ENCODE measurements around the gene CDH23. TPM values are rescaled to one million over a fixed set of nuclear protein-coding genes. Genes with fewer than 3 reads are reported as not detected.

The CDH23 gene
- total RNA-seq, 2 experiments from 2014 or later, result 1.6 TPM

DNA sequence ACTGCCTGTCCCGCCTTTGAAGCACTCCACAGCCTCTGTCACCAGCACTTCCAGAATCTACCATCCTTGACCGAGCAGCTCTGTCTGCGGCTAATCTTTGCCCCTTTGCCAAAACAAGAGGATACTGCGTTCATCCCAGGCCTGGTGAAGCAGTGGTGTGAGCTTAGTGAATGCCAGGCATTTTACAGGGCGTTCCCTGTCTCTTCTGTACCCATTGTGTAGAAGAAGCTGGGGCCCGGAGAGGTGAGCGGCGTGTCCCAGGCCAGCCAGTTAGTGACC is 261.7 kb downstream of the CDH23 start:
- Mint-ChIP-seq H3K4me3 (no peak overlapping the region), H3K27ac (no peak overlapping the region), H3K27me3 (ENCODE audit: low read depth) (no peaks in the 10 kb centered on the region), H3K36me3 (ENCODE audit: low read depth) (no peaks in the 10 kb centered on the region), H3K4me1 (ENCODE audit: low read depth) (no peaks in the 10 kb centered on the region), H3K9me3 (no peaks in the 10 kb centered on the region)
- CTCF ChIA-PET, result interaction anchor here (1.1 kb wide), 1 partner anchor 11 kb away, joined by 3 read pairs; no protein-coding TSS in a partner anchor
- DNase-seq, result no peak
- intact Hi-C loops (cut with micrococcal nuclease), result no loop called here

- CTCF ChIA-PET, result interaction anchor here (1.1 kb wide), 1 partner anchor 10 kb away, joined by 3 read pairs; no protein-coding TSS in a partner anchor
- H3K4me3 Mint-ChIP-seq, result no peak overlapping the region
- intact Hi-C loops (cut with micrococcal nuclease), result no loop called here
- no peaks in the 10 kb centered on the region for H3K27me3 Mint-ChIP-seq (ENCODE audit: low read depth)
- DNase-seq, result no peak
- H3K4me1 Mint-ChIP-seq (ENCODE audit: low read depth), result no peaks in the 10 kb centered on the region
- H3K9me3 Mint-ChIP-seq, result no peaks in the 10 kb centered on the region
- no peaks in the 10 kb centered on the region for H3K36me3 Mint-ChIP-seq (ENCODE audit: low read depth)
- no peak overlapping the region for H3K27ac Mint-ChIP-seq
These were observed 262.5 kb downstream of the CDH23 start for GRCh38 chr10:71659111-71659634.

- Mint-ChIP-seq H3K9me3 (no peaks in the 10 kb centered on the region), H3K27me3 (ENCODE audit: low read depth) (no peaks in the 10 kb centered on the region), H3K36me3 (ENCODE audit: low read depth) (no peaks in the 10 kb centered on the region), H3K4me1 (ENCODE audit: low read depth) (peaks cover 2% of the 10 kb centered on the region), H3K27ac (no peak overlapping the region), H3K4me3 (no peak overlapping the region)
- CTCF ChIA-PET, result interaction anchor here (1.1 kb wide), 1 partner anchor 10 kb away, joined by 3 read pairs; no protein-coding TSS in a partner anchor
- intact Hi-C loops (cut with micrococcal nuclease), result no loop called here
- DNase-seq, result no peak
These were observed 263.0 kb downstream of the CDH23 start for GRCh38 chr10:71659737-71660136.

DNA sequence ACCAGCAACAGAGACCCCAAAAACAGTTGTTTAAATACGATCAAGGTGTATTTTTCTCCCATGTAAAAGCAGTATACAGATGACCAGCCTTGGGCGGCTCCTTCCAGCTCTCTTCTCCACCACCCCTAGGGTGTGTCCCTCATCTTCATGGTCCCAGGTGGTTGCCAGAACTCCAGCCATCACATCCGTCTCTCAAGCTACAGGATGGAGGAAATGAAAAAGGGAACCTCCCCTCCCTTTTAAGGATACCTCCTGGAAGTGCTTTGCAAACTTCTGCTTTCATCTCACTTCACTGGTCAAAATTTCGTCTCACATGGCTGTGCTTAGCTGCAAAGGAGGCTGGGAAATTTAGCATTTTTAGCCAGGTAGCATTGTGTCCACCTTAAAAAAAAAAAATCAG is 263.6 kb downstream of the CDH23 start:
- DNase-seq, result no peak
- no peak overlapping the region for H3K27ac Mint-ChIP-seq
- no peaks in the 10 kb centered on the region for H3K9me3 Mint-ChIP-seq
- intact Hi-C loops (cut with micrococcal nuclease), result no loop called here
- H3K4me1 Mint-ChIP-seq (ENCODE audit: low read depth), result peaks cover 2% of the 10 kb centered on the region
- no peaks in the 10 kb centered on the region for H3K36me3 Mint-ChIP-seq (ENCODE audit: low read depth)
- no peaks in the 10 kb centered on the region for H3K27me3 Mint-ChIP-seq (ENCODE audit: low read depth)
- CTCF ChIA-PET, result interaction anchor here (0.7 kb wide), 1 partner anchor 91 kb away, joined by 3 read pairs; no protein-coding TSS in a partner anchor
- no peak overlapping the region for H3K4me3 Mint-ChIP-seq

DNA sequence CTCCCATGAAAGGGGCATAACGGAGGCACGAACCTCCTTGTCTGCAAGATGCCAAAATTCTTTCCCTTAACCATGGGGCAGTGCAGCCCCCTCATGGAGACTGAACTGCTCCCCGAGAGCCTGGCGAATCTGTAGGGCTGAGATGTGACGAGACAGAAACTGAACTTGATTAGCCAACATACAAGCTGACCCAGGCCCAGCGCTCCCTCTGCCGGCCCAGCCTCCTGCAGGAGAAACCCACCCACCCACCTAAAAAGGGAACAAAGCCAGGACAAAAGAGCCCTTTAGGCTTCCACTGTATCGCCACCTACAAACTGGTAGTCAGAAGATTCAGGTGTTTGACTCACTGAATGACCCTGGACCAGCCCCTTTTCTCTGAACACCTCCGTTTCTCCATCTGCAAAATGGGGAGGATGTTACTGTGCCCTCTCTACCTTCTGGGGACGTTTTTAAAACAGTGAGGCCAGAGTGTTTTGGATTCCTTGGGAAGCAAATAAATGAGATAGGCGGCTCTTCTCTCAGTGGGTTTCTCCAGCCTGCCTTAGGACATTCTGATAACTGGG is 264.4 kb downstream of the CDH23 start:
- CTCF ChIA-PET, result no interaction called here
- no peaks in the 10 kb centered on the region for H3K27me3 Mint-ChIP-seq (ENCODE audit: low read depth)

DNA sequence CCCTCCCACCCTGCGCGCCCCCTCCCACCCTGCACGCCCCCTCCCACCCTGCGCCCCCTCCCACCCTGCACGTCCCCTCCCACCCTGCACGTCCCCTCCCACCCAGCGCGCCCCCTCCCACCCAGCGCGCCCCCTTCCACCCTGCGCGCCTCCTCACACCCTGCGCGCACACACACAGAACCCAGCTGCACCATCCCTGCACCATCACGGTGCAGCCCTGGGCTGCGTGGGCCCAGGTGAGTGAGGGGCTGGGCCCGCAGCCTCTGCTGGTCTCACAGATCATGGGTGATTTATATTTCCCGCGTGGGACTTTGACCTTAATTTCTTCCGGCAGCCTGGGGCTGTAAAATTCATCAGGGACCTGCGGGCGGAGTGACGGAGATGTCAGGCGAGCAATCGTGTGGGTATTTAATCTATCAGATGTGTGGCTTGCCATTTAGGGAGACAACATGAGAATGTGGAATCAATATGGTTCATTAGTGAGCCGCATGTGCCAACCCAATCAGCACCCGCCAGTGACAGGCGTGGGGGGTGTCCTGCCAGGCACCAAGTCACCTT is 265.1 kb downstream of the CDH23 start:
- H3K36me3 Mint-ChIP-seq (ENCODE audit: low read depth), result no peaks in the 10 kb centered on the region
- no peak overlapping the region for H3K4me3 Mint-ChIP-seq
- CTCF ChIA-PET, result no interaction called here
- peaks cover 4% of the 10 kb centered on the region for H3K4me1 Mint-ChIP-seq (ENCODE audit: low read depth)
- intact Hi-C loops (cut with micrococcal nuclease), result no loop called here
- no peaks in the 10 kb centered on the region for H3K27me3 Mint-ChIP-seq (ENCODE audit: low read depth)
- DNase-seq, result no peak
- no peaks in the 10 kb centered on the region for H3K9me3 Mint-ChIP-seq
- no peak overlapping the region for H3K27ac Mint-ChIP-seq

More for the DNA sequence above, 264.4 kb downstream of the CDH23 start:
- H3K4me1 Mint-ChIP-seq (ENCODE audit: low read depth), result peaks cover 2% of the 10 kb centered on the region
- no peak for DNase-seq
- no peak overlapping the region for H3K4me3 Mint-ChIP-seq
- intact Hi-C loops (cut with micrococcal nuclease), result no loop called here
- no peaks in the 10 kb centered on the region for H3K36me3 Mint-ChIP-seq (ENCODE audit: low read depth)
- no peak overlapping the region for H3K27ac Mint-ChIP-seq
- no peaks in the 10 kb centered on the region for H3K9me3 Mint-ChIP-seq

GRCh38 chr10:71663311-71663710 is 266.6 kb downstream of the CDH23 start:
- DNase-seq, result no peak
- H3K4me1 Mint-ChIP-seq (ENCODE audit: low read depth), result peaks cover 14% of the 10 kb centered on the region
- H3K27ac Mint-ChIP-seq, result no peak overlapping the region
- H3K36me3 Mint-ChIP-seq (ENCODE audit: low read depth), result no peaks in the 10 kb centered on the region
- intact Hi-C loops (cut with micrococcal nuclease), result no loop called here
- CTCF ChIA-PET, result interaction anchor here (0.7 to 1.7 kb wide), 3 partner anchors 44 to 149 kb away, joined by 3 to 4 read pairs (median 4); partner anchors contain the start of gene VSIR
- H3K4me3 Mint-ChIP-seq, result no peak overlapping the region
- no peaks in the 10 kb centered on the region for H3K9me3 Mint-ChIP-seq
- H3K27me3 Mint-ChIP-seq (ENCODE audit: low read depth), result no peaks in the 10 kb centered on the region

DNA sequence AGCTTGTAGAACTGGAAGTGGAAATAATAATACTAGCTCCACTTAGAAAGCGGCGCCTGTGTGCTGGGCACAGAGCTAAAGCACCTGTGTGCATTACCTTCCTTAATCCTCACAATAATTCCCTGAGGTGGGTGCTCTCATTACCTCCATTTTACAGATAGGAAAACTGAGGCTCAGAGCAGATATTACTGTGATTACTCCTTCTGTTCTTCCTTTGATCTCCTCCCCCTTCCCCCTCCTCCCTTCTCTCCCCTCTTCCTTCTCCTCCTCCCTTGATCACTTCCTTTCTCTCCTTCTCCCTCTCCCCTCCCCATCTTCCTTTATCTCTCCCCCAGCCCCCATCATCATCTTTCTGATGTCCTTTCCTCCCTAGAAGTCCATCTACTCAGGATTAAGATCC is 267.9 kb downstream of the CDH23 start:
- Mint-ChIP-seq H3K27ac (no peak overlapping the region), H3K4me3 (no peak overlapping the region), H3K36me3 (ENCODE audit: low read depth) (no peaks in the 10 kb centered on the region), H3K27me3 (ENCODE audit: low read depth) (no peaks in the 10 kb centered on the region), H3K4me1 (ENCODE audit: low read depth) (peaks cover 14% of the 10 kb centered on the region), H3K9me3 (no peaks in the 10 kb centered on the region)
- no peak for DNase-seq
- intact Hi-C loops (cut with micrococcal nuclease), result loop anchor here (1.0 kb wide), 1 partner anchor 148 kb away; no protein-coding TSS in a partner anchor
- CTCF ChIA-PET, result interaction anchor here (0.7 to 1.7 kb wide), 5 partner anchors 9 to 109 kb away, joined by 4 to 5 read pairs (median 4); partner anchors contain the start of gene VSIR

GRCh38 chr10:71665456-71665855 is 268.7 kb downstream of the CDH23 start:
- intact Hi-C loops (cut with micrococcal nuclease), result no loop called here
- no peaks in the 10 kb centered on the region for H3K36me3 Mint-ChIP-seq (ENCODE audit: low read depth)
- H3K27me3 Mint-ChIP-seq (ENCODE audit: low read depth), result no peaks in the 10 kb centered on the region
- no peak overlapping the region for H3K27ac Mint-ChIP-seq
- no peaks in the 10 kb centered on the region for H3K9me3 Mint-ChIP-seq
- CTCF ChIA-PET, result interaction anchor here (1.1 to 1.7 kb wide), 2 partner anchors 8 to 42 kb away, joined by 4 to 5 read pairs; no protein-coding TSS in a partner anchor
- no peak overlapping the region for H3K4me3 Mint-ChIP-seq
- H3K4me1 Mint-ChIP-seq (ENCODE audit: low read depth), result peaks cover 14% of the 10 kb centered on the region
- DNase-seq, result no peak

GRCh38 chr10:71666639-71667386 is 270.1 kb downstream of the CDH23 start:
- no peak overlapping the region for H3K4me3 Mint-ChIP-seq
- DNase-seq, result peak; percentile 18
- no peak overlapping the region for H3K27ac Mint-ChIP-seq
- intact Hi-C loops (cut with micrococcal nuclease), result no loop called here
- H3K4me1 Mint-ChIP-seq (ENCODE audit: low read depth), result peaks cover 14% of the 10 kb centered on the region
- H3K9me3 Mint-ChIP-seq, result no peaks in the 10 kb centered on the region
- H3K27me3 Mint-ChIP-seq (ENCODE audit: low read depth), result no peaks in the 10 kb centered on the region
- no peaks in the 10 kb centered on the region for H3K36me3 Mint-ChIP-seq (ENCODE audit: low read depth)
- CTCF ChIA-PET, result interaction anchor here (0.6 to 0.9 kb wide), 3 partner anchors 54 to 236 kb away, joined by 3 to 6 read pairs (median 3); no protein-coding TSS in a partner anchor

DNA sequence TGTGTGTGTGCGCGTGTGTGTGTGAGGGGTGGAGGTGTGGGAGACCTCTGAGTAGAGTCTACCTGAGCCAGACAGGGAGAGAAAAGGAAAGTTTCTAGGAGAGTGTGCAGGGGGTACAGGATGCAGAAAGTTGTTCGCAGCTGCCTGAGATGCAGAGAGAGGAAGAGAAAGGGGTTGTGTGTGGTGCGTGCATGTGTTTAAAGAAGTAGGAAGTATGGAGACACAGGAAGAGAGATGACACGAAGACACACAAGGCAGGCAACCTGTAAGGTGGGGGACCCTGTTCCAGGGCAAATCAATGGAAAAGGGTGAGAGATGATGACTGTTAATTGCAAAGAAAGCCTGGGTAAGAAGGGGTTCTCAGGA is 270.6 kb downstream of the CDH23 start:
- DNase-seq, result peak; percentile 16

More for the DNA sequence above, 270.6 kb downstream of the CDH23 start:
- intact Hi-C loops (cut with micrococcal nuclease), result no loop called here
- Mint-ChIP-seq H3K36me3 (ENCODE audit: low read depth) (no peaks in the 10 kb centered on the region), H3K27ac (no peak overlapping the region), H3K9me3 (no peaks in the 10 kb centered on the region), H3K4me3 (no peak overlapping the region), H3K4me1 (ENCODE audit: low read depth) (peaks cover 14% of the 10 kb centered on the region), H3K27me3 (ENCODE audit: low read depth) (no peaks in the 10 kb centered on the region)
- CTCF ChIA-PET, result interaction anchor here (0.7 to 0.9 kb wide), 3 partner anchors 39 to 59 kb away, joined by 3 read pairs; no protein-coding TSS in a partner anchor
